A549 (cell line): ENCODE data around the gene METTL16. TPM values are rescaled to one million over a fixed set of nuclear protein-coding genes. Genes with fewer than 3 reads are reported as not detected.

Experiments
- ATAC-seq, 2 experiments: fragments of 200-7000 bp in 1 of 2; fragments of >200 bp in 1 of 2; cut with Nextera tagmentation in 1 of 2; cut with Tn5 transposase in 1 of 2; 3 replicates each; pipeline versions ENCODE4 v1.8.0 to v1.9.1; 2018 to 2020; ENCODE audit warnings: mild to moderate bottlenecking in 1 of 2, moderate library complexity in 1 of 2
- CTCF ChIA-PET: fragments of 300-600 bp; sonication (Branson Sonifier 250); formaldehyde crosslinking; extraction: SDS; loops from one replicate; lab custom pipeline; 2021; ENCODE audit warnings: antibody characterized with exemption, inconsistent platforms; lab: Yijun Ruan, JAX
- POLR2A ChIA-PET: fragments of 350-600 bp; formaldehyde crosslinking; extraction: SDS; loops from one replicate; lab custom pipeline; 2021; ENCODE audit warnings: antibody characterized with exemption, inconsistent platforms; lab: Yijun Ruan, JAX
- DNase-seq, 2 experiments: peaks; one replicate each; pipeline versions ENCODE4 v3.0.0 to v3.0.0-alpha.2; 2011 to 2016; ENCODE audit warnings: low read depth in 1 of 2, low spot score in 1 of 2
- FAIRE-seq: peaks from 2 replicates; lab custom pipeline; 2011; peaks lifted over from hg19 to GRCh38; lab: Jason Lieb, UNC
- H3K27ac ChIP-seq, 2 experiments: fragments of >200 bp; sonication (Bioruptor Twin); formaldehyde crosslinking; 3 replicates each; pipeline ENCODE4 v1.5.1; 2016 to 2017
- H3K4me1 ChIP-seq: fragments of >200 bp; sonication (Bioruptor Twin); formaldehyde crosslinking; 3 replicates; pipeline ENCODE4 v1.6.1; 2016
- H3K4me2 ChIP-seq: fragments of >200 bp; sonication (Bioruptor Twin); formaldehyde crosslinking; 3 replicates; pipeline ENCODE4 v1.6.1; 2016
- H3K4me3 ChIP-seq: fragments of >200 bp; sonication (Bioruptor Twin); formaldehyde crosslinking; 3 replicates; pipeline ENCODE4 v1.5.1; 2016
- H3K9me3 ChIP-seq: fragments of >200 bp; sonication (Bioruptor Twin); formaldehyde crosslinking; 3 replicates; pipeline ENCODE4 v1.6.1; 2016
- ATOH8 ChIP-seq: fragments of 250-450 bp; sonication (Bioruptor Pico); IDR thresholded peaks from 2 replicates; pipeline ENCODE4 v1.5.0; 2020; ENCODE audit warnings: low read depth, mild to moderate bottlenecking, moderate library complexity
- CHD2 ChIP-seq: fragments of 150-350 bp; IDR thresholded peaks from 2 replicates; pipeline ENCODE4 v1.6.1; 2014; ENCODE audit warnings: low read length; ENCODE audit not compliant: partially characterized antibody
- ESRRA ChIP-seq: fragments of 150-350 bp; IDR thresholded peaks from 2 replicates; pipeline ENCODE4 v1.6.1; 2014; ENCODE audit warnings: mild to moderate bottlenecking, low read length, borderline replicate concordance
- FOSL2 ChIP-seq, 2 experiments: fragments of 450-650 bp in 1 of 2; fragments of >200 bp in 1 of 2; sonication (Bioruptor Twin) in 1 of 2; formaldehyde crosslinking; IDR thresholded peaks; 2 replicates each; pipeline versions ENCODE4 v1.5.0 to v1.6.1; 2016 to 2020; ENCODE audit warnings: mild to moderate bottlenecking in 1 of 2, moderate library complexity in 1 of 2
- FOXS1 ChIP-seq: fragments of 250-450 bp; sonication (Bioruptor Pico); IDR thresholded peaks from 2 replicates; pipeline ENCODE4 v1.5.0; 2020; ENCODE audit warnings: mild to moderate bottlenecking, moderate library complexity
- HMGXB4 ChIP-seq: fragments of 250-450 bp; sonication (Bioruptor Pico); IDR thresholded peaks from 2 replicates; pipeline ENCODE4 v1.5.0; 2021; ENCODE audit warnings: mild to moderate bottlenecking, moderate library complexity, borderline replicate concordance
- HOXA7 ChIP-seq: fragments of 250-450 bp; sonication (Bioruptor Pico); IDR thresholded peaks from 2 replicates; pipeline ENCODE4 v1.5.0; 2020; ENCODE audit warnings: mild to moderate bottlenecking, moderate library complexity
- HOXB13 ChIP-seq: fragments of 250-450 bp; sonication (Bioruptor Pico); IDR thresholded peaks from 2 replicates; pipeline ENCODE4 v1.5.0; 2020; ENCODE audit warnings: low read depth, mild to moderate bottlenecking, moderate library complexity
- JUNB ChIP-seq: fragments of >200 bp; sonication (Bioruptor Twin); formaldehyde crosslinking; IDR thresholded peaks from 2 replicates; pipeline ENCODE4 v1.6.1; 2016
- KDM1A ChIP-seq: fragments of 200-600 bp; sonication (generic); IDR thresholded peaks from 2 replicates; pipeline ENCODE4 v1.6.1; 2016; ENCODE audit warnings: low read depth, mild to moderate bottlenecking
- KDM5A ChIP-seq: fragments of 200-600 bp; sonication (generic); IDR thresholded peaks from 2 replicates; pipeline ENCODE4 v1.6.1; 2016; ENCODE audit warnings: antibody characterized with exemption, mild to moderate bottlenecking
- MAZ ChIP-seq: fragments of 150-350 bp; IDR thresholded peaks from 2 replicates; pipeline ENCODE4 v1.6.1; 2014; ENCODE audit warnings: antibody characterized with exemption, low read depth, low read length, borderline replicate concordance
- MYC ChIP-seq: IDR thresholded peaks from 2 replicates; pipeline ENCODE4 v1.6.1; 2012; ENCODE audit warnings: mild to moderate bottlenecking, inconsistent platforms, low read length, improper control_type of control experiment, borderline replicate concordance
- NPAS2 ChIP-seq: fragments of 250-450 bp; sonication (Bioruptor Pico); IDR thresholded peaks from 2 replicates; pipeline ENCODE4 v1.8.0; 2022; ENCODE audit warnings: mild to moderate bottlenecking, moderate library complexity, borderline replicate concordance
- PBX3 ChIP-seq: IDR thresholded peaks from 2 replicates; pipeline ENCODE4 v1.6.1; 2012
- POLR2AphosphoS2 ChIP-seq: conservative IDR thresholded peaks from 2 replicates; pipeline ENCODE4 v1.6.1; 2012; ENCODE audit warnings: low read length, improper control_type of control experiment, inconsistent platforms
- RCOR1 ChIP-seq: fragments of 150-350 bp; IDR thresholded peaks from 2 replicates; pipeline ENCODE4 v1.6.1; 2014; ENCODE audit warnings: antibody characterized with exemption, low read length, low read depth
- RFX5 ChIP-seq: fragments of 450-650 bp; IDR thresholded peaks from 2 replicates; pipeline ENCODE4 v1.7.1; 2014; ENCODE audit warnings: antibody characterized with exemption, mild to moderate bottlenecking, moderate library complexity
- RNF2 ChIP-seq: fragments of 200-600 bp; sonication (generic); IDR thresholded peaks from 2 replicates; pipeline ENCODE4 v1.6.1; 2016; ENCODE audit warnings: low read depth, mild to moderate bottlenecking, antibody characterized with exemption, moderate library complexity, borderline replicate concordance
- TFCP2L1 ChIP-seq: fragments of 250-450 bp; sonication (Bioruptor Pico); IDR thresholded peaks from 2 replicates; pipeline ENCODE4 v1.5.0; 2021; ENCODE audit warnings: mild to moderate bottlenecking
- TP53 ChIP-seq: fragments of 250-450 bp; sonication (Bioruptor Pico); IDR thresholded peaks from 2 replicates; pipeline ENCODE4 v1.5.0; 2021; ENCODE audit warnings: mild to moderate bottlenecking, moderate library complexity
- ZFP36 ChIP-seq: fragments of 450-650 bp; IDR thresholded peaks from 2 replicates; pipeline ENCODE4 v1.6.1; 2014; ENCODE audit warnings: borderline replicate concordance; ENCODE audit not compliant: partially characterized antibody
- ZNF302 ChIP-seq: fragments of 250-450 bp; sonication (Bioruptor Pico); IDR thresholded peaks from 2 replicates; pipeline ENCODE4 v1.9.0; 2021; ENCODE audit warnings: inconsistent platforms, mild to moderate bottlenecking, moderate library complexity
- ZSCAN20 ChIP-seq: fragments of 250-450 bp; sonication (Bioruptor Pico); IDR thresholded peaks from 2 replicates; pipeline ENCODE4 v1.8.0; 2022; ENCODE audit warnings: mild to moderate bottlenecking, moderate library complexity
- WGBS: methylation state at CpG from one replicate; pipeline ENCODE4 v1.1.6; 2017; ENCODE audit errors: missing lambda C conversion rate; 5-methylcytosine and 5-hydroxymethylcytosine counted together
- polyA plus RNA-seq, 4 experiments: library from polyadenylated mRNA; depleted of rRNA in 3 of 4; stranded (reverse); fragments of >200 nt; fragmentation: RNase III in 1 of 4; extraction: RNeasy Plus Mini Kit Qiagen cat#74134 plus additional on column Dnase treatment in 1 of 4; gene quantifications; 2 replicates in 3 of 4; 3 replicates in 1 of 4; pipeline ENCODE4 v1.2.3, GENCODE V29; 2011 to 2017

The METTL16 gene
- polyA plus RNA-seq, 2 of the 4 experiments (the other 2 are of a cell fraction): 26.5 to 58.0 TPM

GRCh38 chr17:2383628-2384167, 128.0 kb downstream of the METTL16 start:
- DNase-seq: no peak
- Histone ChIP-seq H3K27ac (peak overlapping the region in 1 of 2 experiments; percentile 79; a peak in 2 of 6 replicates), H3K9me3 (no peaks in the 10 kb centered on the region), H3K4me2 (no peak overlapping the region), H3K4me3 (no peak overlapping the region), H3K4me1 (peaks cover 9% of the 10 kb centered on the region; the same call in 2 of the 3 replicates)
- no peak for FAIRE-seq
- WGBS: 89% methylated on average over 11 of the region's 11 CpGs
- TF ChIP-seq RNF2 (no peak), RCOR1 (no peak), ATOH8 (CRISPR knock-in tag) (no peak), POLR2AphosphoS2 (0 out of 2 replicates have a peak, but pooled peaks have one; percentile 79)
- ATAC-seq: no peak
- ChIA-PET POLR2A (interaction anchor here (1.8 to 3.8 kb wide), 4 partner anchors 9 to 23 kb away, joined by 7 to 41 read pairs (median 13); partner anchors contain the start of gene MNT), CTCF (interaction anchor here (0.7 to 24.9 kb wide), 20 partner anchors 8 to 623 kb away, joined by 3 to 1099 read pairs (median 15); partner anchors contain the start of genes MNT, SGSM2 and TSR1)

- H3K4me2 ChIP-seq: no peak overlapping the region
- no peaks in the 10 kb centered on the region for H3K9me3 ChIP-seq
- ChIA-PET POLR2A (interaction anchor here (0.9 to 3.8 kb wide), 2 partner anchors 12 to 35 kb away, joined by 3 to 41 read pairs; no protein-coding TSS in a partner anchor), CTCF (interaction anchor here (0.5 to 24.9 kb wide), 19 partner anchors 7 to 1550 kb away, joined by 3 to 1099 read pairs (median 14); partner anchors contain the start of genes MNT, SGSM2 and TSR1)
- peaks cover 5% of the 10 kb centered on the region; the same call in 1 of the 3 replicates for H3K4me1 ChIP-seq
- H3K4me3 ChIP-seq: no peak overlapping the region
- FAIRE-seq (no peak), DNase-seq (no peak), ATAC-seq (no peak)
- TF ChIP-seq KDM5A (no peak), RFX5 (no peak), HOXA7 (CRISPR knock-in tag) (no peak), MYC (no peak), NPAS2 (no peak), ZNF302 (CRISPR knock-in tag) (no peak), ZFP36 (no peak), TP53 (CRISPR knock-in tag) (no peak), HMGXB4 (CRISPR knock-in tag) (no peak)
- 87% methylated on average over 15 of the region's 15 CpGs for WGBS
- no peak overlapping the region for H3K27ac ChIP-seq
Observed at GRCh38 chr17:2380950-2381649, 130.6 kb downstream of the METTL16 start.

GRCh38 chr17:2380226-2380922, 131.3 kb downstream of the METTL16 start:
- Histone ChIP-seq H3K27ac (0 out of 6 replicates have a peak overlapping the region, but pooled peaks of 1 of the 2 experiments have one; percentile 10), H3K9me3 (no peaks in the 10 kb centered on the region), H3K4me3 (no peak overlapping the region), H3K4me1 (peaks cover 5% of the 10 kb centered on the region; the same call in 1 of the 3 replicates), H3K4me2 (no peak overlapping the region)
- CTCF ChIA-PET: interaction anchor here (0.5 to 24.9 kb wide), 10 partner anchors 8 to 92 kb away, joined by 3 to 1099 read pairs (median 32); partner anchors contain the start of gene MNT
- FAIRE-seq (no peak), DNase-seq (no peak), ATAC-seq (no peak)
- TF ChIP-seq PBX3 (no peak), FOSL2 (IDR thresholded peaks at IDR 0.05) (no peak), FOSL2 (CRISPR knock-in tag; IDR thresholded peaks at IDR 0.05) (no peak), JUNB (no peak), POLR2AphosphoS2 (no peak; the same call in 1 of the 2 replicates), ZFP36 (no peak), TFCP2L1 (CRISPR knock-in tag) (no peak), KDM5A (no peak), KDM1A (no peak), HOXB13 (CRISPR knock-in tag) (no peak), ZSCAN20 (no peak), MYC (no peak), ESRRA (no peak), FOXS1 (no peak), MAZ (no peak), CHD2 (no peak), NPAS2 (no peak)
- TF ChIP-seq, all 56 proteins: peak for 0
- POLR2A ChIA-PET: interaction anchor here (0.5 to 3.8 kb wide), 2 partner anchors 12 to 781 kb away, joined by 3 to 41 read pairs; no protein-coding TSS in a partner anchor
- 81% methylated on average over 16 of the region's 16 CpGs for WGBS
